HFF-Myc (cell line): ENCODE results near the gene SP2.

ENCODE experiments used
- DNase-seq: peaks from one replicate; pipeline ENCODE4 v3.0.0-alpha.2; 2011; ENCODE audit warnings: low read depth; ENCODE audit errors: extremely low read depth
- H3K4me3 ChIP-seq: replicated peaks from 2 replicates; pipeline ENCODE4 v1.5.1; 2011; ENCODE audit warnings: low read depth, mild to moderate bottlenecking, control low read depth, low read length
- TF ChIP-seq, protein P1 (sequence below): IDR thresholded peaks from 2 replicates; pipeline ENCODE4 v1.5.1; 2012; ENCODE audit warnings: mild to moderate bottlenecking, low read depth, low read length, control low read depth; ENCODE audit errors: missing control alignments

SP2 gene

GRCh38 chr17:47883589-47884426 lies 12.2 kb upstream of the SP2 start:
- no peak overlapping the region for H3K4me3 ChIP-seq
- TF ChIP-seq, protein P1, sequence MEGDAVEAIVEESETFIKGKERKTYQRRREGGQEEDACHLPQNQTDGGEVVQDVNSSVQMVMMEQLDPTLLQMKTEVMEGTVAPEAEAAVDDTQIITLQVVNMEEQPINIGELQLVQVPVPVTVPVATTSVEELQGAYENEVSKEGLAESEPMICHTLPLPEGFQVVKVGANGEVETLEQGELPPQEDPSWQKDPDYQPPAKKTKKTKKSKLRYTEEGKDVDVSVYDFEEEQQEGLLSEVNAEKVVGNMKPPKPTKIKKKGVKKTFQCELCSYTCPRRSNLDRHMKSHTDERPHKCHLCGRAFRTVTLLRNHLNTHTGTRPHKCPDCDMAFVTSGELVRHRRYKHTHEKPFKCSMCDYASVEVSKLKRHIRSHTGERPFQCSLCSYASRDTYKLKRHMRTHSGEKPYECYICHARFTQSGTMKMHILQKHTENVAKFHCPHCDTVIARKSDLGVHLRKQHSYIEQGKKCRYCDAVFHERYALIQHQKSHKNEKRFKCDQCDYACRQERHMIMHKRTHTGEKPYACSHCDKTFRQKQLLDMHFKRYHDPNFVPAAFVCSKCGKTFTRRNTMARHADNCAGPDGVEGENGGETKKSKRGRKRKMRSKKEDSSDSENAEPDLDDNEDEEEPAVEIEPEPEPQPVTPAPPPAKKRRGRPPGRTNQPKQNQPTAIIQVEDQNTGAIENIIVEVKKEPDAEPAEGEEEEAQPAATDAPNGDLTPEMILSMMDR: no peak
- no peak for DNase-seq

DNA sequence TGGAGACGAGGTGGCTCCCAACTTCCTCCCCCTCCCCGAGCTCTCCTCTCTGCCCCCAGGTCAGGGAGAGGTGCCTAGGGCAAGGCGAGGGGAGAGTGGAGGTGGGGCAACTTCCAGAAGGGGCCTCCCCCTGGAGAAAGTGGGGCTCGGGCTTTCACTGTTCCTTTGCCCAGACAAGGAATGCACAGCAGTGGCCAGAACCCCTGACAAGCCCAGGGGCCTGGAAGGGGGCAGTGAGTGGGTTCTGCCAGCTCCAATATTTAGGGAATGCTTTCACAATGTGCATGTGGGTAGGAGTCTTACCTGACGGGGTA lies 11.7 kb upstream of the SP2 start:
- TF ChIP-seq, protein P1: no peak
- no peak overlapping the region for H3K4me3 ChIP-seq
- DNase-seq: no peak

DNA sequence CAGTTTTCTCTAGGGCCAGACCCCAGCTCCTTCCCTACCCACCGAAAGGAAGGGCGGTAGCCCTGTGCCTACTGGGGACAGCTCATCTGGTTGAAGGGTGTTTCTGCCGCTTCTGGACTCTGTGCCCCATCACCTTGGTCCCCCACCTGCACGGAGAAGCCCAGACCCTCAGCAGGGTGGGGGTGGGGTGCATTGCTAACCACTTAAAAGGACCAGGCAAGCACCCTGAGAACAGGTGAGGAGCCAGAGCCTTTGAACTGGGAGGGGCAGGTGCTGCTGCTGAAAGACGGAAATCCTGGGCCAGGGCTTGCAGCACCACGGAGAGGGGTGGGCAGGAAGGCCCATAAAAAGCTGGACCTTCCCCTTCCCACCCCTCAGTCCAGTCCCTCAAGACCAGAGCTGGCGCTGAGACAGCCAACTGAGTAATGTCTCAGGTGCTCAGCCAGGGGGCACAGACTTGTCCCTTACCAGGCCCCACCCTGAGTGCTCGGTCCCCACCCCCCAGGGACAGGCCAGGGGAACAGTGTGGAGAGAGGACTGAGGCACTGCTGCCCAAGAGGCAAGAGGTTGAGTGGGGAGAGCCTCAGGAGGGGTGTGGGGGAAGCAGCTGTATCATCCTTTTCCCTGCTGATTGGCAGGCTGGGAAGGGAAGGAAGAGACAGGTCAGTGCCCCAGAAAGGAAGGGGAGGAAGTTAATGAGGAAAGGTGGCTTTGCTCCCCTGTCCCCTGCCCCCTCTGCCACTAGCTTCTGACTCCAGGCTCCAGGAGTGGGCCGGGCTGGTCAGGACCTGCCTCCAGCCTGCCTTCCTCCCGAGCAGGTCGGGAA lies 10.9 kb upstream of the SP2 start:
- no peak overlapping the region for H3K4me3 ChIP-seq
- DNase-seq: no peak
- TF ChIP-seq, protein P1: no peak

- DNase-seq: no peak
- no peak overlapping the region for H3K4me3 ChIP-seq
- TF ChIP-seq, protein P1: no peak
Measured at GRCh38 chr17:47888293-47888692, 7.7 kb upstream of the SP2 start.

DNA sequence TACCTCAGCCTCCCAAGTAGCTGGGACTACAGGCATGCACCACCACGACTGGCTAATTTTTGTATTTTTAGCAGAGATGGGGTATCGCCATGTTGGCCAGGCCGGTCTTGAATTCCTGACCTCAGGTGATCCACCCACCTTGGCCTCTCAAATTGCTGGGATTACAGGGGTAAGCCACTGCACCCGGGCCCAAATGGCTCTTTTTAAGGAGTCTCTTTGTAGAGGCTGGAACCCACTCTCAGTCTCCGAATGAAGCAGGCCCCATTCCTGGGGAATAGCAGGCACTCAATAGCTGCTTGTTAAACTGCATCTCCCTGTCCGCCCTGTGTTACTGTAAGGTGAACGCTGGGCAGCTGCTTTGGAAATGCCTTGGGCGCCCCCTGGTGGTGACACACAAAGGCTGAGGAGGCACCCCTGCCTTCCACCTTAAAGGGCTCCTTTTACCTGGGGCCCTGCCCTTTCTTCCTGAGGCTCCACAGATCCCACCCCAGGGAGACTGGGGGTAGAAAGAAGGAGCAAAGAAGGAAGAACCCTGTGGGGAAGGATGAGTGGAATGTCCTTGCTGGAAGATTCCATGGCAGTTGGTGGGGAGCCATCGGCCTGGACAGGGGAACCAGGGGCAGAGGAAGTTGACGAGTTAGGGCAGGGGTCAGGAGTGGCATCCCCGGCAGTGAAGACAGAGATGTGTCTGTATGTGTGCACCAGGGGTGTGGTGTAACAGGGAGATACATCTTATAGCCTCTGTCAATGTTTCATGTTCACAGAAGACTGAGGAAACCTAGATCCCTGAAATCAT lies 6.1 kb upstream of the SP2 start:
- TF ChIP-seq, protein P1: peak; percentile 95
- H3K4me3 ChIP-seq: no peak overlapping the region
- peak; percentile 49 for DNase-seq

GRCh38 chr17:47891545-47892088 lies 4.4 kb upstream of the SP2 start:
- DNase-seq: no peak
- TF ChIP-seq, protein P1: no peak
- no peak overlapping the region for H3K4me3 ChIP-seq
